Natural killer cell (primary cell): ENCODE data around the gene JARID2. TPM values are rescaled to one million over a fixed set of nuclear protein-coding genes. Genes with fewer than 3 reads are reported as not detected.

Experiments
- ATAC-seq, 3 donors: fragments of 150-1000 bp in 2 of 3; fragments of 200-7000 bp in 1 of 3; cut with Tn5 transposase; 1 replicate in 1 of 3; 2 replicates in 2 of 3; pipeline ENCODE4 v1.10.0; 2021; ENCODE audit warnings: mild to moderate bottlenecking in 2 of 3, moderate library complexity in 2 of 3
- DNase-seq, 2 donors: peaks; one replicate each; pipeline versions ENCODE4 v3.0.0 to v3.0.0-alpha.2; 2013 to 2021; ENCODE audit warnings: mixed read lengths in 1 of 2
- H3K27ac ChIP-seq: one replicate; pipeline ENCODE4 v1.5.1; 2013; ENCODE audit warnings: mild to moderate bottlenecking, low read length
- H3K27me3 ChIP-seq: one replicate; pipeline ENCODE4 v1.6.1; 2013; ENCODE audit warnings: low read length; ENCODE audit not compliant: control insufficient read depth, insufficient read depth
- H3K36me3 ChIP-seq: one replicate; pipeline ENCODE4 v1.6.1; 2013; ENCODE audit warnings: low read length; ENCODE audit not compliant: control insufficient read depth, insufficient read depth
- H3K4me1 ChIP-seq: one replicate; pipeline ENCODE4 v1.6.1; 2013; ENCODE audit warnings: low read length; ENCODE audit not compliant: control insufficient read depth, insufficient read depth
- H3K4me3 ChIP-seq: one replicate; pipeline ENCODE4 v1.5.1; 2013; ENCODE audit warnings: low read length
- H3K9me3 ChIP-seq: one replicate; pipeline ENCODE4 v1.6.1; 2013; ENCODE audit warnings: low read length; ENCODE audit not compliant: control insufficient read depth, insufficient read depth
- H3K27ac Mint-ChIP-seq, 2 donors: one replicate each; pipeline ENCODE4 v1.8.0; 2022; ENCODE audit warnings: mild to moderate bottlenecking in 2 of 2, mixed read lengths in 2 of 2, moderate library complexity in 1 of 2
- H3K27me3 Mint-ChIP-seq, 2 donors: one replicate each; pipeline ENCODE4 v1.8.0; 2022; ENCODE audit warnings: low read depth in 2 of 2, mixed read lengths in 2 of 2
- H3K36me3 Mint-ChIP-seq: one replicate; pipeline ENCODE4 v1.8.0; 2022; ENCODE audit warnings: mixed read lengths
- H3K4me1 Mint-ChIP-seq, 2 donors: one replicate each; pipeline ENCODE4 v1.8.0; 2022; ENCODE audit warnings: mixed read lengths in 2 of 2
- H3K4me3 Mint-ChIP-seq: one replicate; pipeline ENCODE4 v1.8.0; 2022; ENCODE audit warnings: mild to moderate bottlenecking, moderate library complexity, mixed read lengths
- H3K9me3 Mint-ChIP-seq, 2 donors: one replicate each; pipeline ENCODE4 v1.8.0; 2022; ENCODE audit warnings: mixed read lengths in 2 of 2
- WGBS: methylation state at CpG from one replicate; pipeline ENCODE4 v1.1.7; 2013; ENCODE audit warnings: missing lambda C conversion rate; ENCODE audit not compliant: insufficient coverage; 5-methylcytosine and 5-hydroxymethylcytosine counted together
- intact Hi-C: fragments of 100-400 bp; cut with micrococcal nuclease; formaldehyde crosslinking; loops from one replicate; pipeline ENCODE4 v1.14.2; 2022
- total RNA-seq, 4 donors: library from RNA; stranded (reverse); fragments of 120-200 nt in 1 of 4; gene quantifications; one replicate each; pipeline versions ENCODE4 v1.2.3 to v1.2.4, GENCODE V29; 2013 to 2022
- TF ChIP-seq, protein P1 (sequence below): fragments of 200-600 bp; IDR thresholded peaks from one replicate; pipeline ENCODE4 v1.8.0; 2022; ENCODE audit warnings: antibody characterized with exemption

The JARID2 gene
- total RNA-seq, 3 donors from 2014 or later (not counting 1 experiment from before 2014, with no cell fraction given), result 49.9 to 60.9 (median 60.5) TPM

DNA sequence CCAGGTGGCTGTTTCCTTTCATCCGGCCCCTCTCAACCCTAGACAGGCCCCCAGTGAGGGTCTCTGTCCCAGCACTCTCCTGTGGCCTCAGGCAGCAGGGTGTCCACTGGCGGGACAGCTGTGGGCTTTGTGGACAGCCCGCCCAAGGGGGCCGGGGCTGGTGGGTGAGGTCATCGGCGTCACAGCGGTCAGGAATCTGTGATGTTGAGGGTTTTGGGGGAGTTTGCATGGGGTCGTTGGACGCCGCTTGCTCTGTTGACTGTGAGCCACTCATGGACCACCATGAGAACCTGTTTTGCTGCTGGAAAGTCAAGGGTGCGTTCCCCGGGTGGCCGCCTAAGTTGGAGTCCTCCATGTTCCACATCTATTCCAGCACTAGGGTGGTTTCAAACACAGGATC lies 270.5 kb downstream of the JARID2 start:
- Mint-ChIP-seq H3K4me3 (no peak overlapping the region), H3K36me3 (peaks cover 13% of the 10 kb centered on the region), H3K4me1 (peaks cover 38 to 46% of the 10 kb centered on the region in 2 donors), H3K9me3 (no peaks in the 10 kb centered on the region), H3K27ac (peak overlapping the region in 1 of 2 donors; percentile 35), H3K27me3 (no peaks in the 10 kb centered on the region)
- TF ChIP-seq, protein P1, sequence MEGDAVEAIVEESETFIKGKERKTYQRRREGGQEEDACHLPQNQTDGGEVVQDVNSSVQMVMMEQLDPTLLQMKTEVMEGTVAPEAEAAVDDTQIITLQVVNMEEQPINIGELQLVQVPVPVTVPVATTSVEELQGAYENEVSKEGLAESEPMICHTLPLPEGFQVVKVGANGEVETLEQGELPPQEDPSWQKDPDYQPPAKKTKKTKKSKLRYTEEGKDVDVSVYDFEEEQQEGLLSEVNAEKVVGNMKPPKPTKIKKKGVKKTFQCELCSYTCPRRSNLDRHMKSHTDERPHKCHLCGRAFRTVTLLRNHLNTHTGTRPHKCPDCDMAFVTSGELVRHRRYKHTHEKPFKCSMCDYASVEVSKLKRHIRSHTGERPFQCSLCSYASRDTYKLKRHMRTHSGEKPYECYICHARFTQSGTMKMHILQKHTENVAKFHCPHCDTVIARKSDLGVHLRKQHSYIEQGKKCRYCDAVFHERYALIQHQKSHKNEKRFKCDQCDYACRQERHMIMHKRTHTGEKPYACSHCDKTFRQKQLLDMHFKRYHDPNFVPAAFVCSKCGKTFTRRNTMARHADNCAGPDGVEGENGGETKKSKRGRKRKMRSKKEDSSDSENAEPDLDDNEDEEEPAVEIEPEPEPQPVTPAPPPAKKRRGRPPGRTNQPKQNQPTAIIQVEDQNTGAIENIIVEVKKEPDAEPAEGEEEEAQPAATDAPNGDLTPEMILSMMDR, result no peak
- no peak for DNase-seq
- H3K27me3 ChIP-seq, result no peaks in the 10 kb centered on the region
- H3K27ac ChIP-seq, result no peak overlapping the region
- 97% methylated on average over 13 of the region's 13 CpGs for WGBS
- H3K4me1 ChIP-seq, result peaks cover 6% of the 10 kb centered on the region
- H3K36me3 ChIP-seq, result peaks cover 77% of the 10 kb centered on the region
- intact Hi-C loops, result no loop called here
- H3K4me3 ChIP-seq, result no peak overlapping the region
- no peak for ATAC-seq
- no peaks in the 10 kb centered on the region for H3K9me3 ChIP-seq

DNA sequence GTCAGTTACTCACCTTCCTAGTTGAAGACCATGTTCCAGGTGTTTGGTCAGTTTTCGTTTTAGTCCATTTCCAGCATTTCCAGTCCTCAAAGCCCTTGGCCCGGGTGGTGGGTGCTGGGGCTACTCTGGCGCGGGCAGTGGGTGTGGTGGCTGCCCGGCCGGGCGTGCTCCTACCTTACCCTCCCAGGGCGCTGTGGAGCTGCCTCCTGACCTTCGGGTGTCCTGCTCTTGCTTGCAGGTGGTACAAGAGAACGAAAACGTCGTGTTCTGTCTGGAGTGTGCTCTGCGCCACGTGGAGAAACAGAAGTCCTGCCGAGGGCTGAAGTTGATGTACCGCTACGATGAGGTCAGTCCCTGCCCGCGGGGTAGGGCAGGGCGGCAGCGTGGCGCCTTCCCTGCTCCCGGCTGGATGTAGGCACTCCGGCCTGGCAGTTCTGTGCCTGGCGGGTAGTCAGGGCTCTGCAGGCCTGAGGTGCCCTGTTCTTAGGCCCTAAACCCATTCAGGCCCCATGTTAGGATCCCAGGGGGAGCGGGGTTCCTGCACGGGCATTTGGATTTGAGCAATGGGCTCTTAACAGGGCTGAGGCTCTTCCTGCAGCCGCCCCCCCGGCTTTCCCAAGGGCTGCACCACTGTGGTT lies 271.2 kb downstream of the JARID2 start:
- TF ChIP-seq, protein P1, result no peak

DNA sequence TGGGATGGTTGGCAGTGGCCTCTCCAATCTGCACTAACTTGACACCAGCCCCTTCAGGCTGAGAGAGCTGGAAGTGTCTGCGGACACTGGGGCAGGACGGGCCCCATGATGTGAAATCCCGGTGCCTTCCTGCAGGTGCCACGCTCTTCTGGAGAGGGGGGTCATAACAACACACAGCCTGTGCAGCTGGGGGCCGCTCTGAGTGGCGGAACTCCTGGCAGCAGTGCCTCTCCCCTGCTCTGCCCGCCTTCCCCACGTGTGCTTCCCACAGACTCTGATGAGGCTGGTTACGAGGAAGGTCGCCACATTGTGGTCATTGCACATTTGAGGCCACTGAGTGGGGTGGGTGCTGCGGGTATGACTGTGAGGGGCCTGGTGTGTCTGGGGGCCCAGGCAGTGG lies 271.7 kb downstream of the JARID2 start:
- no peak for ATAC-seq
- no peak overlapping the region for H3K4me3 Mint-ChIP-seq
- WGBS, result 73% methylated on average over 11 of the region's 11 CpGs
- H3K27ac Mint-ChIP-seq, result peak overlapping the region; percentile 31 to 66
- Histone ChIP-seq H3K9me3 (no peaks in the 10 kb centered on the region), H3K36me3 (peaks cover 74% of the 10 kb centered on the region), H3K4me1 (peaks cover 16% of the 10 kb centered on the region), H3K27me3 (no peaks in the 10 kb centered on the region), H3K4me3 (no peak overlapping the region), H3K27ac (no peak overlapping the region)
- H3K36me3 Mint-ChIP-seq, result peaks cover 10% of the 10 kb centered on the region
- peaks cover 50 to 59% of the 10 kb centered on the region in 2 donors for H3K4me1 Mint-ChIP-seq
- no peaks in the 10 kb centered on the region for H3K9me3 Mint-ChIP-seq
- TF ChIP-seq, protein P1, result no peak
- DNase-seq, result no peak
- H3K27me3 Mint-ChIP-seq, result no peaks in the 10 kb centered on the region
- intact Hi-C loops, result no loop called here

More for the DNA sequence above, 271.2 kb downstream of the JARID2 start:
- H3K36me3 Mint-ChIP-seq, result peaks cover 13% of the 10 kb centered on the region
- H3K9me3 Mint-ChIP-seq, result no peaks in the 10 kb centered on the region
- 96% methylated on average over 29 of the region's 29 CpGs for WGBS
- intact Hi-C loops, result no loop called here
- no peak overlapping the region for H3K4me3 ChIP-seq
- H3K9me3 ChIP-seq, result no peaks in the 10 kb centered on the region
- H3K27ac ChIP-seq, result no peak overlapping the region
- peak overlapping the region in 1 of 2 donors; percentile 66 for H3K27ac Mint-ChIP-seq
- DNase-seq (no peak), ATAC-seq (no peak)
- peaks cover 77% of the 10 kb centered on the region for H3K36me3 ChIP-seq
- no peak overlapping the region for H3K4me3 Mint-ChIP-seq
- no peaks in the 10 kb centered on the region for H3K27me3 ChIP-seq
- peaks cover 10% of the 10 kb centered on the region for H3K4me1 ChIP-seq
- no peaks in the 10 kb centered on the region for H3K27me3 Mint-ChIP-seq
- peaks cover 44 to 53% of the 10 kb centered on the region in 2 donors for H3K4me1 Mint-ChIP-seq

DNA sequence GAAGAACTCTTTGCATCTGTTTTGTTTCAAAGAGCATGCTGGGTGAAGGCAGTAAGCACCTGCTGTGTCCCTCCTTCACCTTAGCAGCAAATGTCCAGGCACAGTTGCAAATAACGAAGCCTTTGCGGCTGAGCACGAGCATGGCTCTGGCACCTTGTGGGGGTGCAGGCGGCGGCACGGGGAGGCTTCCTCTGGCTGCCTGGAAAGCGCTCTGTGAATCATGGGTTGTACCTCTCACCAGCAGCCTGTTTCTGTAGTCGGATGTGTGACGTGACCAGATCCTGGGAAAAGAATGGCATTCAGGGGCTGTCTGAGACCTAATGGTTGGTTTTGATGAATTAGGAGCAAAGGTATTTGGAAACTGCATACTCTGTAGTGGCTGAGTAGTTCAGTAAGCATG lies 272.2 kb downstream of the JARID2 start:
- Histone ChIP-seq H3K4me3 (no peak overlapping the region), H3K36me3 (peaks cover 74% of the 10 kb centered on the region), H3K4me1 (peaks cover 20% of the 10 kb centered on the region), H3K9me3 (no peaks in the 10 kb centered on the region), H3K27me3 (no peaks in the 10 kb centered on the region), H3K27ac (no peak overlapping the region)
- Mint-ChIP-seq H3K36me3 (peaks cover 8% of the 10 kb centered on the region), H3K27me3 (no peaks in the 10 kb centered on the region), H3K4me3 (no peak overlapping the region), H3K4me1 (peaks cover 54 to 63% of the 10 kb centered on the region in 2 donors), H3K9me3 (no peaks in the 10 kb centered on the region), H3K27ac (peak overlapping the region; percentile 31 to 66)
- TF ChIP-seq, protein P1, result no peak
- DNase-seq (no peak), ATAC-seq (no peak)
- WGBS, result 99% methylated on average over 9 of the region's 9 CpGs
- intact Hi-C loops, result no loop called here
